GM18517 (cell line): ENCODE data around the gene SELENOS.
A peak's percentile ranks its signal among the peaks of the same experiment; 100 is the strongest.
"Not testable (repeated sequence)": the region's sequence is repeated elsewhere in the genome, so short reads cannot be mapped to it uniquely, and the experiment has no call there.

Experiments
- ATAC-seq: cut with Tn5 transposase; IDR thresholded peaks from one replicate; pipeline ENCODE4 v1.9.1; 2021; ENCODE audit warnings: mild to moderate bottlenecking, moderate library complexity; ENCODE audit not compliant: unreplicated experiment

SELENOS gene

DNA sequence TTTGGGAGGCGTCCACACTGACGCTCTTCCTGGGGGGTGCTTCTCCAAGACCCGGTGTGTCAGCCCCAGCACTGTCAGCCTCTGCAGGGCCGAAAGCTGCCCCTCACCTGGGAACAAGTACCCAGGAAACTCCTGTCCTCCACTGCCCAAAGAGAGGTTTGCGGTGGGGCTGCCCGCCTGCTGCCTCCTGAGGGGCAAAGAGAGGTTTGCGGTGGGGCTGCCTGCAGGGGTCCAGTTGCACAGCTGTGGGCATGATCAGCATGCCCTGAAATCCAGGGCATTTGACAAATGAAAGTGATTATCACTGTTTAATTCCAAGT is 32.8 kb upstream of the SELENOS start:
- no peak for ATAC-seq

DNA sequence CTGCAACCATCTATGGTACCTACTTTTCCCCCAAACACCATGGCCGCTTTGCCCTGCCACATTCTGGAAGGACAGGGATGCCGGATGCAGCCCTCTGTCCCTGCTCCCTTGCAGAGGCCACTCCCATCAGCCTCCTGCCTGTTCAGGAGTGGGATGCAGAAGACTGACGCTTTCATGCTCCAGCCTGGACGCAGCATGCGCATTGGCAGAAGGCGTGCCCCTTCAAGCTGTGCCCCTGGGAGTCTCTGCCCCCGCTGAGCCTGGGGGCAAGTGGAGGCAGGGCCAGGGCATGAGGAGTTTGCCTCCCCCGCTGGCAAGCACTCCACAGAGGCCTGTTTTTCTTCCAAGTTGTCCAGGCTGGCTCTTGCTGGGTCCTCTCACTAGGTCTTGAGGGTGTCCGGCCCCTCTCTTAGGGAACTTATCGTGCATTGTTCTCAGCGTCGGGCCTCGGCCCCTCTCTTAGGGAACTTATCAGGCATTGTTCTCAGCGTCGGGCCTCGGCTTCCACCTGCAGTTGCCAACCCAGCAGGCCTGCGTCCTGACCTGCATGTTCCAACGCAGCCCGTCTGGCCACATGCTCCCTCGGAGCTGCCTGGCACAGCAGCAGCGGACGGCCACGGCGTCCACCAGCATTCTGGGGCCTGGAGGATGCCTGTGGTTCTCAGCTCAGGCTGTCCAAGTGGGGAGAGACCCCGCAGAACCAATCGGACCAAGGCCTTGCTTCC is 32.3 kb upstream of the SELENOS start:
- ATAC-seq: no peak

DNA sequence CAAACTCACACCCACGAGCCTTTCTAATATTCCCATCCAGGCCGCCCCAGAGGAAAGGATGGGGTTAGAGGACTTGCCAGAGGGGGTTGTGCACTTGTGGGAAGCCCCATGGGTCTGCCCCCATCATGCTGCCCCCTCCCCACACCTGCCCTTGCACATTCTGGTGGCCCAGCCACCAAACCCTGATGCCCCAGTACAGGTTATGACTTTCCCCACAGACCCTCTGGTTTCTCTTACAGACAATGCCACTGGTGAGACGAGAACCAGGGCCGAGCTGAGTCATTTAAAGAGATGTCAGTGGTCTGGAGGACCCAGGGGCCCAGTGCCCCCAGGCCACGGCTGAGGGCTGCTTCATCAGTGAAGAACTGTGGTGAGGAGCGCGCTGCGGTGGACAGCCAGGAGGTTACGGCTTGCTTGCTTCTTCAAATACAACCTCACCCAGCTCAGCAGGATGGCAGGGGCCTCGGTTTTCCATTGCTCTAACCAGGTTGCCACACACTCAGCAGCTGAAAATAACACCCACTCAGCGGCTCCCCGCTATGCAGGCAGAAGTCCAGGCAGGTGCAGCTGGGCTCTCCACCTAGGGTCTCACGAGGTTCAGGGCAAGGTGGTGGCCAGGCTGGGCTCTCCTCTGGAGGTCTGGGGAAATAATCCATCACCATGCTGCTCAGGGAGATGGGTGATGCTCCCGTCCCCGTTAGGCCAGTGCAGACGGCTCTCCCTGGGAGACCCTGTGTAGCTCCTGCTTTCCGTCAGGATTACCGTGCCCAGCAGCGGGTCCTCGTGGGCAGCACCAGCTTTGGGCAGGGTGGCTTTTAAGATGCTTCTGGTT is 31.5 kb upstream of the SELENOS start:
- ATAC-seq: no peak

DNA sequence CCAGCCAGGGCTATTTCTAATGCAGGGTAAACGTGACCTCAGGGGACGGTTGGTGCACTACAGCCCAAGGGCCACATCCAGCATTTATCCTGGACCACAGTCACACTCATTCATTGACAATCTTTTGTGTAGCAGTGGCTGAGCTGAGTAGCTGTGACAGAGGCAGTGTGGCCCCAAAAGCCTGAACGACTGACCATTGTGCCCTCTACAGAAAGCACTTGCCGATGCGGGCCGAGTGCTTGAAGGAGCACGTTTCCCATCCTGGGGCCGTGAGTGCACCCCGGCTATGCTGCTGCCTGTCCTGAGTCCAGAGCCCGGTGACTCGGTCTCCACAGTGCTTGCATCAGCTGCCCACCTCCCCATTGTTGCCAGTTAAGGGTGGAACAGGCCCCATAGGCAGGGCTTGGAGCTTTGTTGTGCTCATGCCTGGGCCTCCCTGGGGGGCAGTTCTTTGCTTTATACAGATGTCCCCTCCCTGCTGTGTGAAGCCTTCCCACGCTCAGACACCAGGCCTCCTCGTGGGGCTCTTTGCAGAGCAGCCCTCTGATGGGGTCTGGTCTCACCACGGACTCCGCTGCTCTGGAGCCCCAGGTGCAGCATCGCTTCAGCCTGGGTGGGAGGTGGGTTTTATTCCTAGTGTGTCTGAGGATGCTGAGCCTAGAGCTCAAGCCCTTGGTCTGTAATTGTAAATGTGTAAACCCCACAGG is 30.8 kb upstream of the SELENOS start:
- no peak for ATAC-seq

DNA sequence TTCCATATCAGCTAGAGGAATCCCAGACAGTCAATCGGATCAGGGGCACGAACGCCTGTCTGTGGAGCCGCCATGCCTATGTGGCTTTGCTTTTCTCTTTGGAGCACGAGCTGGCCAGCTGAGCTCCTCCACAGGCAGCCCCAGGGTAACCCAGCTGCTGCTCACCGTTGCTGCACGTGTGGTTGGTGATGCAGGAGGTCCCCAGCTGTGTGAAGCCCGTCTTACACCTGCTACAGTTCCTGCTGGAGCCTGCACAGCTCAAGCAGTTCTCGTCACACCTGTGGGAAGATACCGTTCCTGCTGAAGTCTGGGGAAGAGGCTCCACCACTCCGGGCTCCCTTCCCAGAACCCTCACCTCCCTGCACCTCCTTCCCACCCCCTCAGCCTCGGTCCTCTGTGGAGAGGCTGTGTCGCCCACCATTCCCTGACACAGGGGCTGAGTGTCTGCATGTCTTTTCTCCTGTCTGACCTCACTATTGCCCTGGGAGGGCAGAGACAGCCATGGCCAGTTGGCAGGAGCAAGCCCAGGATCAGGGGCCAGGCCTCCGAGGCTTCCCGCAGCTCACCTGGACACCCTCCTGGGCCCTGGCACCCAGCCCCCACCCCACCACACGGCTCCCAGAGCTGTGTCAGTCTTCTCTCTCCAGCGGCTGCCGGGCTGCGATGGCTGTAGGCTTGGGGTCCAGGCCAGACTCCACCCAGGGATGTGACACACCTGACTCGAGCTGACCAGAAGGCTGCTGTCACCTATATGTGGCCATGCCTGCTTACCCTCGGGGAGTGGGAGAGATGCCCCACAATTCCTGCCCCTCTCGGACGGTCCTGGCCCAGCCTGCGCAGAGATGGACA is 30.0 kb upstream of the SELENOS start:
- no peak for ATAC-seq

DNA sequence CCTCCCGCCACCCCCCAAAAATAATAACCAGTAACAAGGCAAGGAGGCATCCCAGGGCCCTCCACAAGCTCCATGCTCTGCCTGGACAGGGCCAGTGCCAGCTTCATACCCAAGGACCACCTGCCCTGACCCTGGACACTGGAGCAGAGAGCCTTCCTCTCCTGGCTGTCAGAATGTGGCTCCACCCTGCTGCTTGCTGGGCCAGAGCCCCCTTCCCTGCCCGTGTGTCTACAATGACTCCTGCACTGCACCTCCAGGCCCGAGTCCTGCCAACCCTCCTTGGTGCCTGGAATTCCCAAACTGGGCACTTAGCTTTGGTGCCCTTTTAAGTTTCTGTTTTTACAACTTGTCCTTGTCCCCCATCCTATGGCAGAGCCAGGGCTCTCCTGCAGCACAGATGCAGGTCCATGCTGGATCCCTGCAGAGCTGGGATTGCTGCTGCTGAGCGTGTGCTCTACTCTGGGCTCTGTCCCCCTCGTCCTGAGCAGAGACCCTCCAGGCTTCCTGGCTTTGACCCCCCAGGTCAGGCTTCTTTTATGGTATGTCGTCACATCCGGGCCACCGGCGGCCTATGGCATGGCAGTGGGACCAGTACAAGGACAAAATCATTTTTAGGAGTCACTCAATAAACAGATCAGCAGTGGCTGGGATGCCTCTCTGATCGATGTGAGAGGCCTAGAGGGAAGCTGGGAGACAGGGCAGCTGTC is 29.2 kb upstream of the SELENOS start:
- ATAC-seq: no peak

DNA sequence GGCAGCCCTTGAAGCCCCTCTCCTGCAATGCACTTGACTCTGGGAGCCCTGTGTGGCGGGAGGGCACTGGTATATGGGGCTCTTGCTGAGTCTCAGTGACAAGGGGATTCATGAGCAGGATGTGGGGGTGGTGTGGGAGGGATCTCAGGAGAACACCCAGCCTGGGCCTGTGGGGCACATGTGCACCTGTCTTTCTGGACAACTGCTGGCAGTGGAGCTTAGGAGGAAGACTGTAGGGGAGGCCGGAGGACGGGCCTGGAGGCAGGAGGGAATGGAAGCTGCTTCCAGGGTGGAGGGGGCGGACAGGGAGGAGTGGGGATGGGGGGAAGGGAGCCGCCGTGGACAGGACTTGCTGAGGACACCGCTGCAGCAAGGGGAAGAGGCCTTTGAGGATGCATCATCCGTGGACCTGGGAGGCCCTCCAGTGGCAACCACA is 28.6 kb upstream of the SELENOS start:
- no peak for ATAC-seq

DNA sequence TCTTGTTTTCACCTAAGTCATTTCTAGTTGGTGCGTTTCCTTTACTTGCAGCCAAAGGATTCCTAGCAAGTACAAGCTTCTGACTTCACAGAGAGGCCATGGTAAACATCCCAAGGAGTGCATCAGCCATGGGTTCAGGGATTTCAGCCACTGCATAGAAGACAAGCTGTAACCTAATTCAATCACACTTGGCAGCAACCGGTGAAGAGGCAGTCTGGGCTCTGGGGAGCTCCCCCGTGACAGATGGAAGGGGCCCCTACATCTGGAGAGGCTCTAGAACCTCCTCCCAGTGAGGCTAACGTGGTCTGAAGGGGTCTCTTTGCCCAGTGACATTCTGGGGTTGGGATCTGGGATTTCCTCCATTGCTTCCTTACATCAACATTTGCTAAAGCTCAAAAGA is 26.1 kb upstream of the SELENOS start:
- ATAC-seq: no peak

DNA sequence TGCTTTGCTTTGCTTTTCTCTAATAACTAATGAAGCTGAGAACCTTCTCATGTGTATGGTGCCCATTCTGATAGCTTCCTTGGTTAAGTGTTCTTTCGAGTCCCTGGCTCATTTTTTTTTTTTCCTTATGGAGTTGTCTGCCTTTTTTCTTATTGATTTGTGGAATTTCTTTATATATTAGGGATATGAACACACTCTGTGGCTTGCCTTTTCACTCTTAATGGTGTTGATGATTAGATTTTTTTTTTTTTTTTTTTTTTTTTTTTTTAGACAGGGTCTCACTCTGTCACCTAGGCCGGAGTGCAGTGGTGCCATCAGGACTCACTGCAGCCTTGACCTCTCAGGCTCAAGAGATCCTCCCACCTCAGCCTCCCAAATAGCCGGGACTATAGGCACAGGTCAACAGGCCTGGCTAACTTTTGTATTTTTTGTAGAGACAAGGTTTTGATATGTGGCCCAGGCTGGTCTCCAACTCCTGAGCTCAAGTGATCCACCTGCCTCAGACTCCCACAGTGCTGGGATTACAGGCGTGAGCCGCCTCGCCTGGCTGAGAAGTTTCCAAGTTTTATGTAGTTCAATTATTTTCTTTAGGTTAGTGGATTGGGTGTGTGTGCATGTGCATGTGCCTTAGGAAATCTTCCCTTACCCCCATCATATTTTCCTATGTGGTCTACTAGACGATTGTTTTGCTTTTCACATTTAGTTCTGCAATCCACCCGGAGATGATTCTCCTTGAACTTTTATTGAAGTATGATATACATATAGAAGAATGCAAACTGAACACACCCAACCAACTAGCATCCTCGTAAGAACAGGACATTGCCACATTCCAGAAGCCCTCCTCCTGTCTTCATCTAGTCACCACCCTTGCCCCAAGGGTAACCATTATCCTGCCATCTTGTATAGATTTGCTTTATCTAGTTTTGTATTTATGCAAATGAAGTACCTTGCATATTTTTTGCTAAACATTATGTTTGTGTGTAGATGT is 19.4 kb upstream of the SELENOS start:
- no peak for ATAC-seq

DNA sequence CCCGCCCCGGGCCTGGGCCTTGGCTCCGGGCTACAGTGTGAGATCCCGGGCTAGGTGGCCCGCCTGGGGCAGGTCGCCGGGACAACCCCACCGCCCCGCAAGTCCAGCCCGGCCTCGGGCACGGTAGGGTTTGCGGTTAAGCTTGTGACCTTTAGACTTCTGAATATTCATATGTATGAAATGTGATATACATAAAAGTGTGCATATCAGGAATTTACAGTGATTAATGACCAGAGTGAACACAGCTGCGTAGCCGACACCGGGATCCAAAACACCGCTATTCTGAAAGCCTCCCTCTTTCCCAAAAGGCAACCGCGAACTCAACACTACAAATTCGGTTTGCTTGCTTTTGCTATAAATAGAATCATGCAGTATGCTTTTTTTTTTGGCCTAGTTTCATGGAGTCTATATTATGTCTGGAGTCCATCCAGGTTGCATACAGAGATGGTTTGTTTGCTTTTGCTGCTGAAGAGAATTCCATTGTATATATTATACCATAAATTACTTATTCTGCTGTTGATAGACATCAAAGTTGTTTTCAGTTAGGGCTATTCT is 18.4 kb upstream of the SELENOS start:
- no peak for ATAC-seq

DNA sequence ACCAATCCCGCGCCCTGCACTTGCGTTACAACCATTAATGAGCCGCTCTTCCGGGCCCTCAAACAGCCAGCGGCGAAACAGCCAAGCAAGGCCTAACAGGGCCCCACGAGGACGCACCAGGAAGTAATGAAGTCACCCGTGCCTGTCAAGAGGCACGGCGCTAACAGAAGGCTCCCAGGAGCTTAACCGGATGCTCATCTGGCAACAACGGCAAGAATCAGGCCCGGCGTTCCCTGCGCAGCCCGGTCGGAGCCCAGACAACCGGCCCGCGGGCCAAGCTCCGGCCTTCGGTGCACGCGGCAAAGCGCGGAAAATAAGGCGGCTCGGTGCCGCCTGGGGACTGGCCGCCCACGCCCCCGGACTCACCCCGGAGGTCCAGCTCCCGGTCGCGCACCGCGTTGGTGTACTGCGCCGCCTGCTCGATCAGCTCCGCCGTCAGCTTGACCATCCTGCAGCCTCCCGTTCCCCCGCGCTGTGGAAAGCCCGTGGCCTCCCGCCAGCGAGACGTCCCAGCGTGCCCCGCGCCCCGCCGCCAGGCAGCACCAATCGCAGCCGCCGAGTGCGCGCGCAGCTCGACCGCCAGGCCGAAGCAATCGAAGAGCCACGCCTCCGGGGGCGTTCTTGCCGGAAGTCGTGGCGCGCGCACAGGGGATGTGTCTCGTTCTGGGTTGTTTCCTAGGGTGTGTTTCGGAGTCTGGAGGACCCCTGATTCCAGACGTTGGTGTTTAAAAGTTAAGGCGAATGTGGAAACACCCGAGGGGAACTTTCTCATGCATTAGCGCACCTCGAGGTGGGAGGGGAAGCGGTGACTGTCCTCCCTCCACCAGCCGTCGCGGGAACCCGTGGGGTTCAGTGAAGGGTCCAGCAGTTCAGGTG is 17.7 kb upstream of the SELENOS start, which contains the start of gene SNRPA1:
Gene SNRPA1, minus strand, starts transcription at position 518 of the 876 bp plus-strand sequence. Its CDS starts 70 bp downstream, at position 448.
- ATAC-seq: peak; percentile 74

DNA sequence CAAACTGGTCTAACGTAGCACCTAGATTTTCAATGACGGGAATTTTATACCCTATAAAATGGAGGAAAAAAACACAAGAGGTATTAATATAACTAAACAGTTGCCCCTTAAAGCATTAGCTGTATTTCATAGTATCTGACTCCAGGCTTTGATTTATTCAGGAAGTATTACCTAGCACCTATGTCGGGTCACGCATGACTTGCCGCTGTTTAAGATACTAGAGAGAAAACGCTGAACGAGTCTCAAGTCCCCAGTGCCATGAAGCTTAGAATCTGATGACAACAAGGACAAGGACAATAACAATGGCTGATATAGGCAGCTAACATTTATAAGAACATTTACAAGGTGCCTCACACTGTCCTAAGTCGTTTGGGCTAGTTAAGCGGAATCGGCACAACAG is 15.8 kb upstream of the SELENOS start:
- ATAC-seq: no peak

DNA sequence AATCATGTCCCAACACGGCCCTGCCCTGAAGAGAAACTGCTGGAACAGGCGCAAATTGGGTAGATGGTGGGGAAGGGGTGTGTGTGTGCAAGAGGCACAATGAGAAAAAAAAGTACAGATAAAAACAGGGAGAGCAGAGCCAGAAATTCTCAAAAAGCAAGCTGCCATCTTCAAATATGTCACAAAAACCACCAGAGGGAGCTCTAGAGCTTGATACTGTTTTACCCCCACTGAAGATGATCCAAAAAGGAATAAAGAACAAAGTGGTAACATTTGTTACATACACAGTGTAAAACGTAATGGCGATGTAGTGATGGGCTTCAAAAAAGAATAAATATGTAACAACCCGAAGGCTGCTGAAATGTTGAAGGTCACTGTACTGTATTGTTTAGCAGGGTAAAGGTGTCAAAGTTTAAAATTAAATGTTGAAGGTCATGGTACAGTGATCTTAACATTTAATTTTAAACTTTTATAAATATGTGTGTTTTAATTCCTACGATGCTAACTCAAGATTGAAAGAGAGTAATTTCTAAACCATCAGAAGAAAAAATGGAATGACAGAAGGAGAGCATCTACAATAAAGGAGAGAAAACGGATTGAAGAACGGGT is 11.7 kb upstream of the SELENOS start:
- ATAC-seq: peak; percentile 52

DNA sequence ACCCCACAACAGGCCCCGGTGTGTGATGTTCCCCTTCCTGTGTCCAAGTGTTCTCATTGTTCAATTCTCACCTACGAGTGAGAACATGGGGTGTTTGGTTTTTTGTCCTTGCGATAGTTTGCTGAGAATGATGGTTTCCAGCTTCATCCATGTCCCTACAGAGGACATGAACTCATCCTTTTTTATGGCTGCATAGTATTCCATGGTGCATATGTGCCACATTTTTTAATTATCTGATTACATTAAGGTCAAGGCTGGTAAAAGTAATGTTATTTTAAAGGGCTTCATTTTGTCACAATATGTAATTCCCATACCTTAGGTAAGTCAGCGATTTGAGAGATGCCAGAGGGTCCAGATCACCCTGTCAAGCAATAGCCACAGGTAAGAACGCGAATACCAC is 10.1 kb upstream of the SELENOS start:
- ATAC-seq: not testable (repeated sequence)

DNA sequence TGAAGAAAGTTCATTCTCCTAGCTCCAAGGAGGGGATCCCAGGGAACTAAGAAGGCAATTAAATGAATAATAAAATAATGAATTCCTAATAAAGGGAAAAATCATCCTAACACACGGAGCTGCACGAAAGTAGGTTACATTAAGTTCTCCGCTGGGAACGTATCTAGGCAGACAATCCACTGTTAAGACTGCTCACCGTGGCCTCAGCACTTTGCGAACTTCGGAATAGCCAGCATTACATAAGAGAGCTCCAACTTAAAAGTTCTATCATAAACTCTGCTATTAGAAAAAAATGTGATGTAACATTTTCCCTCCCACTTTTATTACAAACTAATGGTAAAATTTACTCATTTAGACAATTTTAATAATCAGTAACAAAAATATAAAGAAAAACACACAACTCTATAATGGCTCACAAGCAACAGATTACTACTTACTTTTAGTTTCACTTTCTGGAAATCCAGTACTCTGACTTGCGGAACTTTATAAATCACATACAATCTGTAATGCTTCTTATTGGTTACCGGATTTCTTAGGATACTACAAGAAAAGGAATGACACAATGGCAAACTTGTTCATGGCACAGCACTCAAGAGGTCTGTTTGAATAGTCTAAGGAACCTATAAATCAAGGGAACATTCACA is 9.3 kb upstream of the SELENOS start:
- no peak for ATAC-seq

DNA sequence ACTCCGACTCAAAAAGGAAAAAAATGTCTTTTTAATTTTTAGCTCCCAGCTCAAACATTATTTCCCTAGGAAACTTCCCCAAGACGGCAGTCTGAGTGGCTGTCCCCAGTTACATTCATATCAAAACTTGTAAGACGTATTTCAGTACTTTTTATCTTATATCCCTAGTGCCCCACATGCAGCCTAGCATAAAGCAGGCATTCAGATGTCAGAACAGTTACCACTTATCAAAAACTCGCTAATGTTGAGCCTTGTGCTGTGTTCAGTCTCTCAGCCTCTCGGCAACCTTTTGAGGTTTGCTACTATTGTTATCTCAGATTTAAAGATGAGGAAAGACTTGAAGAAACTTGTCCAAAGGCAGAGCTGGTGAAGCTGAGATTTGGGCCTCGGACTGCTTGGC is 6.6 kb upstream of the SELENOS start:
- ATAC-seq: no peak

DNA sequence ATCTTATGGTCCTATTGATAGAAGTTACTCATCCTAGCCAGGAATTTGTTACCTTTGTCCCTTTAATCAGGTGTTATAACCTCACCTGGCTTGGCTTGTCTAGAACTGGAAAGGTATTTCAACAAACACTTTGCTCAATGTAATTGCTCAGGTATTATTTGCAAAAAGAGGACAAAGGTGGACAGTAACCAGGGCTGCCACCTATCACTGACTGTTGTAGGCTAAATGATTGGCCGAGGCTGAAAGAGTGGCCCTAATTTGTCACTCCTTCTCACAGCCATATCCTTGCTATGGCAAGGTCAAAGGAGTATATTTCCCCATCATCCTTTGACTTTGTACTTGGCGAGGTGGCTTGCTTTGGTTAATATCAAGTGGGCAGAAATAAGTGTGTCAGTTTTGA is 2.7 kb upstream of the SELENOS start:
- ATAC-seq: no peak
